Activated T-cell treated with anti-CD3 and anti-CD28 coated beads, Interleukin-2, amount 50 U/mL, for 48 hours (primary cell): ENCODE results near the gene CCR7.
A peak's percentile ranks its signal among the peaks of the same experiment; 100 is the strongest.

ENCODE experiments used
- DNase-seq, 2 experiments: peaks; one replicate each; pipeline ENCODE4 v3.0.0-alpha.2; 2020

The CCR7 gene

GRCh38 chr17:40564883-40565768, at the start of gene CCR7:
Gene CCR7, minus strand, starts transcription at chr17:40565472. Its CDS starts 63 bp downstream, at chr17:40565409.
- DNase-seq = peak; percentile 91

GRCh38 chr17:40614431-40615067, 49.3 kb upstream of the CCR7 start:
- DNase-seq = peak in 1 of 2 experiments; percentile 56

GRCh38 chr17:40613467-40614154, 48.3 kb upstream of the CCR7 start:
- no peak for DNase-seq

- peak; percentile 75 to 76 for DNase-seq
Measured at GRCh38 chr17:40612599-40613244, 47.5 kb upstream of the CCR7 start.

- no peak for DNase-seq
Measured at GRCh38 chr17:40611840-40612474, 46.7 kb upstream of the CCR7 start.

- peak in 1 of 2 experiments; percentile 42 for DNase-seq
Measured at GRCh38 chr17:40610359-40610758, 45.1 kb upstream of the CCR7 start.

- DNase-seq = peak in 1 of 2 experiments; percentile 60
Measured at GRCh38 chr17:40608061-40608581, 42.8 kb upstream of the CCR7 start.

DNA sequence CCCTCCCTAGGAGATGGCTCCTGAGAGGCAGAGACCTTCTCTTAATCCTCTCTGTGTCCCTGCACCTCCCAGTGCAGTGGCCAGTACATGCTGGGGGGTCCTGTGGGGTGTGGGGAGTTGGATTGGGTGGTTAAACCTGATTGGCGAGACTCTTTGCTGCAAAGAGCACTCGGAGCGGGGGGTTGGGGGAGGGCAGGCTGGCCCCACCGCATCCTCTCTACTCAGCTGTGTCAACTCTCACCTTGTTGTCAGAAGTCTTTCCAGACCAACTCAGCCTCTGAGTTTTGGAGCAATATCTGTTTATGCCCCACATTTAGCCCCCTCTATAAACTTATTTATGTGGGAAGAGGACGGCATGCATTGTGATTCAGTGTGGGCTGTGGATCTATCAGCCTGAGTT, 42.4 kb upstream of the CCR7 start:
- DNase-seq = peak; percentile 68 to 74

DNA sequence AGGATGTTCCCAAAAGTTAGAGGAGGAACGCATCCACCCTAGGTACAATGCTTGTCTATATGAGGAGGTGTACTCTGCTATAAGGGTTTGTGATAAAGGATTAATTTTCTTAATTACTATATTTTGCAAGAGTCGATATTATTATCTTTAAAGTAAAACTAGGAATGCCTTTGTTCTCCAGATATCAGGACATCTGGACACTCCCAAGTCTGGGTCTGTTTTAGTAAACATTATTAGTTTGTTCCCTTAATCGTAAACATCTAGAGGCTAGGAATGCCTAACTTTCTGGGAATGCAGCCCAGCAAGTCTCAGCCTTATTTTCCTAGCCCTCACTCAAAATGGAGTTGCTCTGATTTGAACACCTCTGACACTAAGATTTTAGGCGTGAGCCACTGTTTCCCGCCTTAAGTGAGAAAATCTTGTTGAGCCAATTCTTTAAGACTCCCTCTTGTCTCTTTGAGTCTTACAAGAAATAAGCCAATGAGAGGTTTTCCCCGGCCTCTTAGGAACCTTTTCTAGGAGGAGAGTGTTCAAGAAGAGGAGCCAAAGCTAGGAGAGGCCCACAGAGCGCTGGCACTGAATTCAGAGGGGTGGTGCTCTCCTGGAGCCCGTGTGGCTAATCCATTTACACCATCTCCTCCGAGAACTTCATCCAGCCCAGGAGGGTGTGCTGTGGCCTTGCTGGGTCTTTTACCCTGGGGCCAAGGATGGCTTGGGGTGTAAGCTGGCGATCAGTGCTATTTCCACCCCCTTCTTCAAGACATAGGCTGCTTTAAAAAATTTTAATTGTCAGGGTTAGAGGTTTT, 41.5 kb upstream of the CCR7 start:
- no peak for DNase-seq

- DNase-seq = peak; percentile 80 to 83
Measured at GRCh38 chr17:40605306-40605705, 40.0 kb upstream of the CCR7 start.

DNA sequence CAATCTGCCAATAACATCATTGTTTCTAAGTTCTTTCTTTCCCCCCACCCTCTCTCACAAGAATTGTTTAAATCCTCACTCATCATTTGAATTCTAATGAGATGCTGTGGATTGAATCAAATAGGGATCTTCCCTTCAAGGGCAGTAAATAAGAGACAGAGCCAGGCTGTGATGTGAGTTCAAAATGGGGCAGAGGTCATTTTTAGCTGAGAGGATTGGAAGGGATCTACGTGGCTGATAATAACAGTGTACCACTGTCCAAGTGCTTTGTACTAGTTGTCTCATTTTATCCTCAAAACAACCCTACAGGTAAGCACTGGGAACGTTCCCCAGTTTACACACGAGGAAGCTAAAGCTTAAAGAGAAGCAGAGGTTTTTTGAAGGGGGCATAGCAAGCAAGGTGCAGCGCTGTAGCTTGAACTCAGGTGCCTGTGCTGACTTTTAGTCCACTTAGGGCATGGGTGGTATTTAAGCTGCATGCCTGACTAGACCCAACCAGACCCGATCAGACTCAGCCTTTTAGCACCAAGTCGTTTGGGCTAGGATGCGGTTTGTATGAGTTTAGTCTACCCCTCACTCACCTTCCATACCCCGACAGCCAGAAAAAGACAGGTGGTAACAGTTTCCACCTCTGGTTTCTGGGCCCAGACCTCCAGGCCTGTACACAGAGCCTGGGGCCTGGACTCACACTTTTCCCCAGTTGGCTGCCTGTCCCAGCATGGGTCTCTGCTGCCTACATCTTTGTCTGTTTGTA, 39.2 kb upstream of the CCR7 start:
- DNase-seq = no peak

DNA sequence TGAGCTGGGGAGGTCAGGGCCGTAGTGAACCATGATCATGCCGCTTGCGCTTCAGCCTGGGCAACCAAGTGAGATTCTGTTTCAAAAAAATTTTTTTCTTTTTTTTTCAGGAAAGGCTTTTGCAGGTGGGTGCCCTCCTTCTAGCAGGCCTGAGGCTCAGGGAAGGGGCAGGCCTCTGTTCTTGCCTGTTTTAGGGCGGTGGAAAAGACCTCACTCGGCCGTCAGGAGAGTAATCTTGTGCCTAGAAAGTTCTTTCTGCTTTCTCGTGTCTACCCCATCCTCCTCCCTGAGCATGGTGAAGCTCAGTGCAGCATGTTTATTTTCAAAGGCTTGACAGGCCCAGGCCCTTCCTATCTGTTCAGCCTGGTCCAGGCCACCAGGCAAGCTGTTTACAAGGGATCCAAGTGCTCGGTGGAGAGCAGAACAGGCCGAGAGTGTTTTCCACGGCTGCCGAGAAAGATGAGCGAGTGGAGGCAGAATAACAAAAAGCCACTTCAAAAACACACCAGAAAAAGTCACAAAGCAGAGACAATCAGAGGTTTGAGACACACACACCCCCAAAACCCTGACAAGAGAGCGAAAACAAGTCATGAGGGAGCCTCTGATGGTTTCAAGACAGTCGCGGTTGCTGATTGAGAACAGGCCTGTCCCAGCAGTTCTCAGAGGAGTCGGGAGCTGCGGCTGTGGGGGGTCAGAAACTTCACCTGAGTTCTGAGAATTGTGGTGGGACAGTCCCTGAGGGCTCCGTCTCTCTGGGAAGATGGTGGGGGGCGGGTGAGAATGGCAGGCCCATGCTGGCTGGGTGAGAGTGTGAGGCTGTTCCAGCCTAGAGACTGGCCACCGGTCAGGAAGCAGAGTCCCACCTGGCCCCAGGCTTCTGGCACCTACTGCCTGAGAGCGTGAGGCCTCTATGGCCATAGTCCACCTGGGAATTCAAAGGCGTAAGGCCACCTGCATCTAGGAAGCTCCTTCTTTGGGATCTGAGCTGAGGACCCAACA, 37.5 kb upstream of the CCR7 start:
- DNase-seq = peak; percentile 87 to 88

GRCh38 chr17:40600486-40601046, 35.3 kb upstream of the CCR7 start:
- DNase-seq = peak in 1 of 2 experiments; percentile 15

- no peak for DNase-seq
Measured at GRCh38 chr17:40599468-40599763, 34.1 kb upstream of the CCR7 start.

GRCh38 chr17:40598619-40599467, 33.6 kb upstream of the CCR7 start:
- peak; percentile 89 for DNase-seq

DNA sequence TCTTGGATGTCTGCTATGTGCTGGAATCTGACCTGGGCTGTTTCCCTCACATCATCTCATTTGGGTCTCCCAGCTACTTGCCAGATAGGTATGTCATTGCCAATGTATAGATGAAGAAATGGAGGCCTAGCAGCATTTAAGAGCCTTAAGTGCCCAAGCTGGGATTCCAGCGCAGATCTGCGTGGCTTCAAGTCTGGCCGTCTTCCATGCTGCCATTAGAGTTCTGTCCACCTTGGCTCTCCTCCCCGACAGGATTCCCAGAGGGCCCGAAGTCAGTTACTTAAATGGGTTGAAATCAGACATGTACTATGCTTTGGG, 33.0 kb upstream of the CCR7 start:
- DNase-seq = no peak

DNA sequence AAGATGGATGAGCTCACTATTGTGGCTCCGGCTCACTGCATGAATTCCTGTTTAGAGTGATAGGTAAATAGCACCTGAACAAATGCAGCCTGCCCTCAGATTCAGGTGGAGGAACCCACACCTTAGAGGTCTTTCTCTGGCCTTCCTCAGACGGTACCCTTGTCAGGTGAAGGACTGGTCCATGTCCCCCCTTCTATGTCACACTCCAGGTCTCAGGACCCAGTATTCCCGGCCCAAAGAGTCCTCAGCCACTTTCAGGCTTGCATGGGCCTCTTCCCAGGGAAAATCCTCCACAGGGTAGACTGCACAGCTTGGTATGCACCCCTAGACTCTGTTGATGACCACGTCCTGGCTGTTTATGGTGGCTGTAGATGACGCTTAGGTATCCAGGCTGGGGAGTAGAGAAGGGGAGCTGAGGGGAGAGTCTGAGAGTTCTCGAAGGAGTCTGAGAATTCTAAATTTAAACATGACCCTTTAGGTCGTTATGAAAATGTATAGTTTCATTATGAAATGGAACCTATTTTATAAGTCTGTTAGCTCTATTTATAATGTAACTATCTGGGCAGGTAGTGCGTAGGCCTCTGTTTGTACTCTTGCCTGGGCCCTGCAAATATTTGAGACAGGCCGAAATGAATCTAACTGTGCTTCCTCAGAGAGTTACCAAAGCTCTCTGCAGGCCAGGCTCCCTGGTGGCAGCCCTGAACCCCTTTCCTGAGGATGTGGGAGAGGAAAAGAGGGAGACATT, 32.5 kb upstream of the CCR7 start:
- peak in 1 of 2 experiments; percentile 34 for DNase-seq

DNA sequence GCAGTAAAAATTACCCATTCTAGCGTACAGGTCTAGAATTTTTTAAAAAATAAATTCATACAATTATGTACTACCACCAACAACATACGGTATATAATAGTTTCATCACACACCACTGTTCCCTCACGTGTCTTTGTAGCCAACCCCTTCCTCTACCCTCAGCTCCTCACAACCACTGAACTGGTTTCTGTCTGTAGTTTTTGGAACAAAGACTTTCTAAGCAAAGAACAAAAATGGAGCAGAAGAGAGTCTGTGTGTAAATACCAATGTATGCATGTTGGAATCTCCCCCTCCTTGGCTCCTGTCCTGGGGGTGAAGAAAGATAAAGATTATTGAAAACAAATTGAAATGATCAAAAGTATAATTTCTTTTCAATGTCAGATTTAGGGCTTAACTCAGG, 31.9 kb upstream of the CCR7 start:
- no peak for DNase-seq
